ENCODE data around the gene CARD10.

GRCh38 chr22:37511395-37512104 lies 7.7 kb downstream of the CARD10 start:
- TF ChIP-seq RCOR1 (IDR thresholded peaks at IDR 0.05; ENCODE audit: low read length) (no peak), POLR2AphosphoS5 (IDR thresholded peaks at IDR 0.05; ENCODE audit: low read depth, low read length) (no peak)

Data from SK-N-SH (cell line).